Mesenchymal stem cell (in vitro differentiated cells and primary cell): ENCODE measurements around the gene MRPL28.
"Not testable (repeated sequence)": the region's sequence is repeated elsewhere in the genome, so short reads cannot be mapped to it uniquely, and the experiment has no call there.

Experiments used
- DNase-seq: peaks from one replicate; pipeline ENCODE4 v3.0.0-alpha.2; 2013
- H2AFZ ChIP-seq: one replicate; pipeline ENCODE4 v1.6.1; 2013; ENCODE audit warnings: low read depth, mild to moderate bottlenecking, control low read depth, inconsistent platforms, low read length, moderate library complexity
- H2AK5ac ChIP-seq: 2 replicates; pipeline ENCODE4 v1.6.1; 2013; ENCODE audit warnings: low read length, moderate library complexity, mild to moderate bottlenecking, inconsistent platforms; ENCODE audit not compliant: severe bottlenecking
- H2BK120ac ChIP-seq: one replicate; pipeline ENCODE4 v1.6.1; 2013; ENCODE audit warnings: low read depth, mild to moderate bottlenecking, inconsistent platforms, low read length, moderate library complexity
- H2BK12ac ChIP-seq, 2 experiments: one replicate each; pipeline ENCODE4 v1.6.1; 2013; ENCODE audit warnings: inconsistent platforms in 2 of 2, low read length in 2 of 2, mild to moderate bottlenecking in 2 of 2, moderate library complexity in 2 of 2, control low read depth in 1 of 2
- H2BK15ac ChIP-seq: one replicate; pipeline ENCODE4 v1.6.1; 2013; ENCODE audit warnings: mild to moderate bottlenecking, low read depth, inconsistent platforms; ENCODE audit not compliant: poor library complexity, severe bottlenecking
- H2BK5ac ChIP-seq: 2 replicates; pipeline ENCODE4 v1.6.1; 2013; ENCODE audit warnings: low read depth, mild to moderate bottlenecking, low read length, control low read depth, inconsistent platforms; ENCODE audit not compliant: poor library complexity, severe bottlenecking
- H3K14ac ChIP-seq, 2 experiments: one replicate each; pipeline ENCODE4 v1.6.1; 2013; ENCODE audit warnings: inconsistent platforms in 2 of 2, low read length in 2 of 2, control low read depth in 1 of 2, mild to moderate bottlenecking in 1 of 2, moderate library complexity in 1 of 2
- H3K18ac ChIP-seq, 2 experiments: one replicate each; pipeline ENCODE4 v1.6.1; 2013; ENCODE audit warnings: inconsistent platforms in 2 of 2, low read length in 2 of 2, control low read depth in 1 of 2, low read depth in 1 of 2, mild to moderate bottlenecking in 1 of 2
- H3K23ac ChIP-seq, 2 experiments: one replicate each; pipeline ENCODE4 v1.6.1; 2013; ENCODE audit warnings: inconsistent platforms in 2 of 2, low read length in 2 of 2, mild to moderate bottlenecking in 2 of 2, moderate library complexity in 2 of 2, control low read depth in 1 of 2
- H3K27ac ChIP-seq: 2 replicates; pipeline ENCODE4 v1.5.1; 2013; ENCODE audit warnings: mild to moderate bottlenecking, moderate library complexity, low read length, control low read depth, inconsistent platforms; ENCODE audit not compliant: poor library complexity, severe bottlenecking
- H3K27me3 ChIP-seq, 2 experiments: 2 replicates each; pipeline versions ENCODE4 v1.6.1 to v1.7.0; 2013; ENCODE audit warnings: low read length in 2 of 2, mild to moderate bottlenecking in 2 of 2, moderate library complexity in 2 of 2, control low read depth in 1 of 2, inconsistent platforms in 1 of 2; ENCODE audit not compliant: control insufficient read depth in 1 of 2, insufficient read depth in 1 of 2
- H3K36me3 ChIP-seq, 2 experiments: 2 replicates each; pipeline versions ENCODE4 v1.6.1 to v1.7.0; 2013; ENCODE audit warnings: low read length in 2 of 2, control low read depth in 1 of 2, inconsistent platforms in 1 of 2, low read depth in 1 of 2, mild to moderate bottlenecking in 1 of 2; ENCODE audit not compliant: insufficient read depth in 2 of 2, control insufficient read depth in 1 of 2
- H3K4ac ChIP-seq, 2 experiments: one replicate each; pipeline ENCODE4 v1.6.1; 2013; ENCODE audit warnings: inconsistent platforms in 2 of 2, low read length in 2 of 2, mild to moderate bottlenecking in 2 of 2, moderate library complexity in 2 of 2, control low read depth in 1 of 2, low read depth in 1 of 2
- H3K4me1 ChIP-seq: 2 replicates; pipeline ENCODE4 v1.6.1; 2013; ENCODE audit warnings: low read depth, low read length, control low read depth; ENCODE audit not compliant: control insufficient read depth, insufficient read depth
- H3K4me2 ChIP-seq: 2 replicates; pipeline ENCODE4 v1.6.1; 2013; ENCODE audit warnings: low read length, mild to moderate bottlenecking, inconsistent platforms; ENCODE audit not compliant: poor library complexity, severe bottlenecking
- H3K4me3 ChIP-seq, 2 experiments: 2 replicates each; pipeline versions ENCODE4 v1.5.1 to v1.7.0; 2013; ENCODE audit warnings: low read length in 2 of 2, mild to moderate bottlenecking in 2 of 2, control low read depth in 1 of 2, low read depth in 1 of 2; ENCODE audit not compliant: insufficient read depth in 1 of 2
- H3K79me1 ChIP-seq: replicated peaks from 2 replicates; pipeline ENCODE4 v1.6.1; 2013; ENCODE audit warnings: mild to moderate bottlenecking, control low read depth, low read length, inconsistent platforms; ENCODE audit not compliant: poor library complexity, severe bottlenecking
- H3K9ac ChIP-seq: 2 replicates; pipeline ENCODE4 v1.7.0; 2013; ENCODE audit warnings: mild to moderate bottlenecking, low read length, moderate library complexity
- H3K9me3 ChIP-seq: 2 replicates; pipeline ENCODE4 v1.7.0; 2013; ENCODE audit warnings: mild to moderate bottlenecking, low read length; ENCODE audit not compliant: control insufficient read depth
- H4K8ac ChIP-seq: one replicate; pipeline ENCODE4 v1.6.1; 2013; ENCODE audit warnings: inconsistent platforms, mild to moderate bottlenecking, low read length, moderate library complexity
- H4K91ac ChIP-seq: one replicate; pipeline ENCODE4 v1.6.1; 2013; ENCODE audit warnings: mild to moderate bottlenecking, low read length, inconsistent platforms
- WGBS: methylation state at CpG from one replicate; pipeline ENCODE4 v1.1.7; 2013; ENCODE audit warnings: mixed read lengths; 5-methylcytosine and 5-hydroxymethylcytosine counted together

The MRPL28 gene

DNA sequence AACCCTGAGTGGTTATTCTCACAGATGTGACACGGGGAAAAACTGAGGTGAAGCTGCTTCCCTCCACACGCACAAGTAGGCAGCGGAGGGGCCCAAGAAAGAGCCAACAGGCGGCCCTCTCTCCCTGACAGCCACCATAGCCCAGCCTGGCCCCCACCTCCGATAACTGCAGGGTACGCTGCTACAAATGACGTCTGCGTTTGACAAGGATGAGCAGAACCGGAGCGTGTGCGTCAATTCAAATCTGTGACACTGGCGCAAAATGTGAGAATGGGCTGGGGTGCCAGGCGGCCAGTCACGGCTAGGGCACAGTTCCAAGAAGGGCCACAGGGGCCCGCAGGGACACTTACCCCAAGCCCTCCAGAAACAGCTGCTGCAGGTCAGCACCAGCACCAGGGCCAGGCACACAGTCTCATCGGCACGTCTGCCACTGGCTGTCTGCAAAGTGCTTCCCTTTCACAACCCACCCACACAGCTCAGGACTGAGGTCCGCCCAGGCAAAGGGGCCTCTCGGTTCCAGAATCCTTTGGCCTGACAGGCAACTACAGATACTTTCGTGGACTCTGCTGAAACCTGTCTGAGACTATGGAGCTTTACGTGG, 32.3 kb downstream of the MRPL28 start:
- 93% methylated on average over 21 of the region's 21 CpGs for WGBS
- no peak overlapping the region for H4K91ac ChIP-seq

DNA sequence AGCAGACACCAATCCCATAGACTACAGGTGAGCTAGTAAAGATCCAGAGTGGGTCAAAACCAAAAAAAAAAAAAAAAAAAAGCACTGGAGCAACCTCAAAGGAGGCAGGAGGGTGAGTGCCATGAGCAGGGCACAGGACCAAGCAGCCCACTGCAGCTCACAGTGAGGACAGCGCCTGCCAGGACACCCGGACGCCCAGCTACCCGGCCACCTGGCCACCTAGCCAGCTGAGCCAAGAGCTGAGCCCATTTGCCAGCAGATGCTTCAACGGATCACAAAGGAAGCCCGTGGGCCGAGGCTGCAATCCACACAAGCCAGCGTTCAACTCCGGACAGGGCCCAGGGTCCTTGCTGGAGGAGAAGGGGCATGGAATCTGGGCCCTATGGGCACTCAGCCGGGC, 32.9 kb downstream of the MRPL28 start:
- no peaks in the 10 kb centered on the region for H3K27me3 ChIP-seq
- H2BK12ac ChIP-seq: no peak overlapping the region
- H3K4me3 ChIP-seq: no peak overlapping the region
- H3K4ac ChIP-seq: no peak overlapping the region
- no peak overlapping the region for H2AK5ac ChIP-seq
- H3K14ac ChIP-seq: no peak overlapping the region
- H3K27ac ChIP-seq: no peak overlapping the region
- no peaks in the 10 kb centered on the region for H3K9me3 ChIP-seq
- H2BK15ac ChIP-seq: no peak overlapping the region
- no peak overlapping the region for H2BK5ac ChIP-seq
- no peak overlapping the region for H3K9ac ChIP-seq
- no peak overlapping the region for H3K18ac ChIP-seq
- 95% methylated on average over 10 of the region's 10 CpGs for WGBS
- no peak overlapping the region for H3K23ac ChIP-seq
- H2BK120ac ChIP-seq: no peak overlapping the region
- peaks cover 23% of the 10 kb centered on the region for H3K4me1 ChIP-seq
- no peak overlapping the region for H3K4me2 ChIP-seq
- no peak overlapping the region for H4K91ac ChIP-seq
- no peak overlapping the region for H2AFZ ChIP-seq
- no peak overlapping the region for H4K8ac ChIP-seq
- no peak for DNase-seq
- peaks cover 47% of the 10 kb centered on the region for H3K79me1 ChIP-seq
- peaks cover 0 to 17% of the 10 kb centered on the region in 2 experiments for H3K36me3 ChIP-seq

More for the DNA sequence above, 32.3 kb downstream of the MRPL28 start:
- Histone ChIP-seq H3K9ac (no peak overlapping the region), H3K27me3 (no peaks in the 10 kb centered on the region), H4K8ac (no peak overlapping the region), H2BK5ac (no peak overlapping the region), H2AK5ac (no peak overlapping the region), H3K4me2 (no peak overlapping the region), H3K4ac (no peak overlapping the region), H2BK120ac (no peak overlapping the region), H2BK15ac (no peak overlapping the region), H3K79me1 (peaks cover 50% of the 10 kb centered on the region), H2BK12ac (no peak overlapping the region), H3K4me1 (peaks cover 30% of the 10 kb centered on the region), H3K18ac (no peak overlapping the region), H2AFZ (no peak overlapping the region), H3K9me3 (no peaks in the 10 kb centered on the region), H3K27ac (no peak overlapping the region), H3K4me3 (no peak overlapping the region), H3K36me3 (peaks cover 2 to 19% of the 10 kb centered on the region in 2 experiments), H3K23ac (no peak overlapping the region), H3K14ac (no peak overlapping the region)
- no peak for DNase-seq

DNA sequence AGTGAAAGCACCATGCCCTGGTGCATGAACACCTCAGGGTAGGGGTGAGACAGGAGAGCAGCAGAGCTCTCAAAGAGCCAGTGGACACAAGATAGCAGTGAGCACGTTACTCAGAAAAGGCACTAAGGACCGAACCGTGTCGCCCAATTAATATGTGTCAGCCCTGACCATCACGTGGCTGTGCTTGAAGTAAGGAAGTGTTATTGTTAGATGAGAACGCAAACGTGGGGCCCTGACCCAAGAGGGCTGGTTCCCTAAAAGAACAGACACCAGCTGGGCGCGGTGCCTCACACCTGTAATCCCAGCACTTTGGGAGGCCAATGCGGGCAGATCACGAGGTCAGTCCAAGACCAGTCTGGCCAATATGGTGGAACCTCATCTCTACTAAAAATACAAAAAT, 34.1 kb downstream of the MRPL28 start:
- H2AFZ ChIP-seq: no peak overlapping the region
- H3K23ac ChIP-seq: no peak overlapping the region
- no peak overlapping the region for H2BK5ac ChIP-seq
- H4K91ac ChIP-seq: peak overlapping the region; percentile 28
- no peak for DNase-seq
- no peak overlapping the region for H3K18ac ChIP-seq
- peaks cover 25% of the 10 kb centered on the region for H3K4me1 ChIP-seq
- H3K36me3 ChIP-seq: peaks cover 0 to 12% of the 10 kb centered on the region in 2 experiments
- no peak overlapping the region for H2BK15ac ChIP-seq
- no peak overlapping the region for H3K9ac ChIP-seq
- no peak overlapping the region for H3K4me2 ChIP-seq
- peaks cover 46% of the 10 kb centered on the region for H3K79me1 ChIP-seq
- H3K27me3 ChIP-seq: no peaks in the 10 kb centered on the region
- no peak overlapping the region for H2BK12ac ChIP-seq
- no peak overlapping the region for H3K14ac ChIP-seq
- H3K9me3 ChIP-seq: no peaks in the 10 kb centered on the region
- 99% methylated on average over 11 of the region's 11 CpGs for WGBS
- no peak overlapping the region for H3K4ac ChIP-seq
- no peak overlapping the region for H3K27ac ChIP-seq
- no peak overlapping the region for H2BK120ac ChIP-seq
- no peak overlapping the region for H4K8ac ChIP-seq
- no peak overlapping the region for H2AK5ac ChIP-seq
- H3K4me3 ChIP-seq: no peak overlapping the region

DNA sequence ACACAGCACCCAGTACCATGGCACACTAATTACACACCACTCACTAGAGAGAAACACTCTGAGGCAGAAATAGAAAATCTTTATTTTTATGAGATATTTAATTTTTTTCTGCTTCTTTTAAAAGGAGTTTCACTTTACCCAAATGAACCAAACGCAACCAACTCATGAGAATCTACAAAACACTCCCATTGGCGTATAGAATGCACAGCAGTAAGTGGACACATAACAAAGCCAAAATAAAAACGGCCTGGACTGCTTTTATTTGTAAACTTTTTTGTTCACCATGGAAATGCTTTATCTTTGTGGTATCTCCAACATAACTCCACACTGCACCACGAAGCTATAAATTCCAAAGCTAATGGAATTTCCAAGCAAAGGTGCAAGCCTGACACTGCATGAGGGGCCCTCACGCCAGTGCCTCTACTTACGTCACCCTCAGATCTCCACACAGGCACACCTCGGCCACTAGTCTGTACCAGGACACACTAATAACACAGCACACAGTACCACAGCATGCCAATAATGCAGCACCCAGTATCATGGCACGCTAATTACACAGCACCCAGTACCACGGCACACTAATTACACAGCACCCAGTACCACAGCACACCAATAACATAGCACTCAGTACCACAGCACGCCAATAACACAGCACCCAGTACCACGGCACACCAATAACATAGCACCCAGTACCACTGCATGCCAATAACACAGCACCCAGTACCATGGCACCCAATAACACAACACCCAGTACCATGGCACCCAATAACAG, 35.3 kb downstream of the MRPL28 start:
- not testable (repeated sequence) for H2BK5ac ChIP-seq, H3K4me3 ChIP-seq, H3K9ac ChIP-seq, H3K4me2 ChIP-seq, H2BK120ac ChIP-seq, H3K27ac ChIP-seq, H2AK5ac ChIP-seq, H2BK15ac ChIP-seq, H3K36me3 ChIP-seq, H3K9me3 ChIP-seq, H3K27me3 ChIP-seq, H2AFZ ChIP-seq
- Histone ChIP-seq H4K8ac (peak overlapping the region; percentile 78), H4K91ac (peak overlapping the region; percentile 52), H3K4ac (peak overlapping the region in 1 of 2 experiments; percentile 9), H3K23ac (peak overlapping the region in 1 of 2 experiments; percentile 52), H2BK12ac (peak overlapping the region; percentile 59 to 85), H3K14ac (peak overlapping the region in 1 of 2 experiments; percentile 68), H3K18ac (peak overlapping the region in 1 of 2 experiments; percentile 61), H3K79me1 (peaks cover 43% of the 10 kb centered on the region), H3K4me1 (peaks cover 16% of the 10 kb centered on the region)
- DNase-seq: peak; percentile 82
- WGBS: 82% methylated on average over 10 of the region's 11 CpGs
